ENCODE data around the gene POU2AF2.

GRCh38 chr11:111303461-111303860 lies 57.9 kb downstream of the POU2AF2 start:
- TF ChIP-seq POLR2A (IDR thresholded peaks at IDR 0.05; ENCODE audit: low read depth, low read length) = no peak
- no peak for TF ChIP-seq CTCF (IDR thresholded peaks at IDR 0.05; ENCODE audit: extremely low read depth in 1 of 2, insufficient read depth in 1 of 2, low read depth in 1 of 2, low read length in 2 of 2)
- no peak for TF ChIP-seq EZH2 (IDR thresholded peaks at IDR 0.05; ENCODE audit: borderline replicate concordance, low read depth, low read length, severe bottlenecking)
- no peak for TF ChIP-seq POLR2AphosphoS5 (IDR thresholded peaks at IDR 0.05; ENCODE audit: insufficient read depth, low read depth, low read length)
- TF ChIP-seq FOS (IDR thresholded peaks at IDR 0.05; ENCODE audit: borderline replicate concordance, insufficient read depth, low read length) = no peak
- TF ChIP-seq MYC (IDR thresholded peaks at IDR 0.05; ENCODE audit: low read depth, low read length) = no peak
- TF ChIP-seq MAX (IDR thresholded peaks at IDR 0.05; ENCODE audit: insufficient read depth, insufficient read length) = no peak
- TF ChIP-seq GATA2 (IDR thresholded peaks at IDR 0.05; ENCODE audit: insufficient read depth, insufficient read length, low read depth, low read length) = no peak

Measured in endothelial cell of umbilical vein (primary cell).